CD4-positive, alpha-beta T cell treated with Interleukin-1 beta for 1 hour (primary cell): ENCODE measurements around the gene PLEKHA5.
"Not testable (repeated sequence)": the region's sequence is repeated elsewhere in the genome, so short reads cannot be mapped to it uniquely, and the experiment has no call there.

Experiments used
- DNase-seq, 2 donors: peaks; one replicate each; pipeline ENCODE4 v3.0.0-alpha.2; 2020 to 2022

Gene PLEKHA5

GRCh38 chr12:19351346-19351745 lies 221.8 kb downstream of the PLEKHA5 start:
- DNase-seq: no peak

- no peak for DNase-seq
These were observed 240.2 kb downstream of the PLEKHA5 start for GRCh38 chr12:19369691-19370148.

DNA sequence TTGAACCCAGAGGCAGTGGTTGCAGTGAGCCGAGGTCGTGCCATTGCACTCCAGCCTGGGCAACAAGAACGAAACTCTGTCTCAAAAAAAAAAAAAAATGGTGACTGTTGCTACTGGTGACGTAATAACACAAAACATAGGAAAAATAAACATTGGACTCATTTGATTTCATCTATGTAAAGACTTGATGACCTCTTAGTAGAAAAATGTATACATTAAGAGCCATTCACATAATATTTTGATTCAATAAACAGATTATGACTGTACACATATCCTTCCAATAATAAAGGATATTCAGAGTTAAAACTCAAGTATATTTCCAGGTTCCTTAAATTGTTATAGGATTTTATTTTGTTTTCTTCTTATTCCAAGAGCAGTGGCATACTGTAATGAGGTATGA lies 244.1 kb downstream of the PLEKHA5 start:
- DNase-seq: no peak

DNA sequence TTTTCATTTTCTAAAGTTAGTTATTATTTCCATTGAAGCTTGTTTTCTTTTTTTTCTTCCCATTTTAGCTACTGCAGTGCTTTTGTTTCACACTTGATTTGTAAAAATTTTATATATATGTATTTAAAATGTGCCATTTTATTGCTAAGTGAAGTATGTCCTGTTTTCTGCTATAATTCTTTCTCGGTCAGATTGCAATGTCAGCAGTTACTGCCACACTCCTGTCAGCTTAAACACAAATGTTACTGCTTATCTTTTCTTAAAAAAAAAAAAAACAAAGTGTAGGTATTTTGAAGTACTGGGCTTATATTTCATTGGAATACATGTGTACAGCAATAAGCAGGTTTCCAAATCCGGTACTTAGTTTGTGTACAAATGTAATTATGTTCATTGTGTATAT lies 246.4 kb downstream of the PLEKHA5 start:
- no peak for DNase-seq

GRCh38 chr12:19376691-19377090 lies 247.2 kb downstream of the PLEKHA5 start:
- DNase-seq: no peak

GRCh38 chr12:19382111-19382526 lies 252.6 kb downstream of the PLEKHA5 start:
- peak in 1 of 2 donors; percentile 4 for DNase-seq

- no peak for DNase-seq
These were observed 253.0 kb downstream of the PLEKHA5 start for GRCh38 chr12:19382563-19382962.

- no peak for DNase-seq
These were observed 257.6 kb downstream of the PLEKHA5 start for GRCh38 chr12:19387161-19387560.

- no peak for DNase-seq
These were observed 258.6 kb downstream of the PLEKHA5 start for GRCh38 chr12:19388131-19388549.

DNA sequence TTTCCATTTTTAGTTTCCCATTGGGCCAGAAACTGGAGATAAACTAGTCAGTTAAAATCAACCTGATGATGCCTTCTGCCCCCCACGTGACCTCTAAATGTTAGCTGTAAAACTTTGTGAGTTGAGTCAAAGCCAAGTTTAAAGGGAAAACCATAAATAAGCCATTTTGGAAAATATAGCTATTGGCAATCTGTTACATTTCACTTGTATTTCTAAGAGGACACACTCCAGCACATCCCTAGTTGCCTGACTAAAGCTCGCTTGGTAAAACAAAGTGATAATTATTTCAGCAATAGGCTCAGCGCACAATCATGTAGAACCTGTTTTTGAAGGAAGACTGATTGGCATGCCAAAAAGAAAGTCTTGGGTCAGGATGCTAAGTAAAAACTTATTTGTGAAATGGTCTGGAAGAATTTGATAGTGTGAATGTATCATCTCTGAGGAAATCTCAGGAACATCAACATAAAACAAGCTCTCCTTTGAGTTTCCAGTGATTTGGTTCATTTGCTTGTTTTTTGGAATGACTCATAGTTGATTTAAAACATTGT lies 260.6 kb downstream of the PLEKHA5 start:
- DNase-seq: no peak

DNA sequence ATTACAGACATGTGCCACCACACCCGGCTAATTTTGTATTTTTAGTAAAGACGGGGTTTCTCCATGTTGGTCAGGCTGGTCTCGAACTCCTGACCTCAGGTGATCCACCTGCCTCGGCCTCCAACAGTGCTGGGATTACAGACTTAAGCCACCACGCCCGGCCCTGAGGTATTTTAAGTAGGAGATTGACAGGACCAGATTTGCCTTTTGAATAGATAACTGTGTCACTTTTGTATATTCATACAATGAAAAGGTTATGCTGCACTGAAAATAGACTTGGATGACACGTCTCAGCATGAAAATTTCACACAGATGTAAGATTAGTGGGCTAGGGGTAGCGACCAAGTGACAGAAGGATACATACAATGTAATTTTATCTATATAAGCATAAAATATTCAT lies 263.1 kb downstream of the PLEKHA5 start:
- DNase-seq: not testable (repeated sequence)

GRCh38 chr12:19394385-19394784 lies 264.9 kb downstream of the PLEKHA5 start:
- DNase-seq: no peak

DNA sequence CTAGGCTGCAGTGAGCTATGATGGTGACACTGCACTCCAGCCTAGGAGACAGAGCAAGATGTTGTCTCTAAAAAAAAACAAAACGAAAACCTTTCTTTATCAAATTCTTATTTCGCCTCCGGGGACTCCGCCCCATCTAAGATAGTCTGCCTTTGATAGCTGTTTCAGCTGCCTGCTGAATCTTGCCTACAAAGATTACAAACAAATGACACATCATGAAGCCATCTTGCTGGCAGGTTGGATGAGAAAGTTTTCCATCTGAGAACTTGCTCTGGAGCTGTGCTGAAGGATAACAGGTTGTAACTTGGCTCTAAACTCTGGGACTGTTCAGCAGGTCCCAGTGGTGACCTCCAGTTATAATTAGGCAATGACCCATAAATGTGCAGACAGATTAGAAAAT lies 268.0 kb downstream of the PLEKHA5 start:
- no peak for DNase-seq

DNA sequence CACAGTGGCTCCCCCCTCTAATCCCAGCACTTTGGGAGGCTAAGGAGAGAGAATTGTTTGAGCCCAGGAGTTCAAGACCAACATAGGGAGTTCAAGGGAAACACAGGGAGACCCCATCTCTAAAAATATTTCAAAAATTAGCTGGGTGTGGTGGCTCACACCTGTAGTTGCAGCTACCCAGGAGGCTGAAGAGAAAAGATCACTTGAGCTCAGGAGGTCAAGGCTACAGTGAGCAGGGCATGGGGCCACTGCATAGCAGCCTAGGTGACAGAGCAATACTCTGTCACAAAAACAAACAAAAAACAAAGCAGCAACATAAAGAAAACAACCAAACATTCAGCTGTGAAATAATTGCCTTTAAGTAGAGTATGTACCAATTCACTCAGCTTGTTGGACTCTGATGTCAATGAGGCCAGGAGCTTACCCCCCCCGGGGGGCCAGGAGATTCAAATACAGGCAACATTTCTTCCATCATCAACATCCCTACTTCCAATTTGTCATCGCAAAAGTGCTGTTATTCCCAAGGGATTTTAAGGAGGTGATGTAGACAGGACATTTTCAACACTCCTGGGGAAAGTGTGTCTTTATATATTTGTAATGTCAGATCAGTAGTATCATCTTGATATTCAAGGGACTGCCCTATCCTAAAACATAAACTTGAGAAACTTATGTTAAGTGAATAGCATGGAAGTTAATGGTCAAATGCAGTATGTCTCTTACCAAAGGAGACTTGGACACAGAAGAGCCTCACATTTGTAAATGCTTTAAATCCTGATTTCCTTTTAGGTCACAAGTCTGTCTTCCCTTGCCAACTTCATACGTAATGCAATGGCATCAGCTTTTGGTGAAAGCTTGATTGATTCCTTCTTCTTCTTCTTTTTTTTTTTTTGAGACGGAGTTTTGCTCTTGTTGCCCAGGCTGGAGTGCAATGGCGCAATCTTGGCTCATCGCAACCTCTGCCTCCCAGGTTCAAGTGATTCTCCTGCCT lies 269.1 kb downstream of the PLEKHA5 start:
- no peak for DNase-seq

GRCh38 chr12:19400649-19401285 lies 271.2 kb downstream of the PLEKHA5 start:
- DNase-seq: not testable (repeated sequence)

GRCh38 chr12:19402211-19402610 lies 272.7 kb downstream of the PLEKHA5 start:
- DNase-seq: no peak

- no peak for DNase-seq
These were observed 273.4 kb downstream of the PLEKHA5 start for GRCh38 chr12:19402743-19403431.

- DNase-seq: peak; percentile 17 to 35
These were observed 274.8 kb downstream of the PLEKHA5 start for GRCh38 chr12:19404242-19404880.

DNA sequence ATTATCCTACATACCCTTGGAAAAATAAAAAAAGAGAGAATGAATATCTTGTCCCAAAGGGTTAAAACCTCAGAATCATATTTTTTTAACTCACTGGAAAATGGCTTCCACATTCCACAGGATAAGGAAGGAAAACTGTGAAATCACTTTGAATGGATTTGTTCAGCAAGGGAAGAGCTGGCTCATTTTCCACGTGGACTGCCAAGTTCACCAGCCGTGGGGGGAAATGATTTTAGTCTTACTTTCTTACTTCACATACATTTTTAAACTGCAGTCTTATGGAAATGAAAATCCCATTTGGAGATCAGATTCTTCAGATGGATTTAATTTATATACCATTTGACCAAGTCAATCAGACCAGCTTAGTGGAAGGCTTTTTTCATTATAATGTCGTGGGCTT lies 279.8 kb downstream of the PLEKHA5 start:
- DNase-seq: no peak

GRCh38 chr12:19410211-19410610 lies 280.7 kb downstream of the PLEKHA5 start:
- no peak for DNase-seq

DNA sequence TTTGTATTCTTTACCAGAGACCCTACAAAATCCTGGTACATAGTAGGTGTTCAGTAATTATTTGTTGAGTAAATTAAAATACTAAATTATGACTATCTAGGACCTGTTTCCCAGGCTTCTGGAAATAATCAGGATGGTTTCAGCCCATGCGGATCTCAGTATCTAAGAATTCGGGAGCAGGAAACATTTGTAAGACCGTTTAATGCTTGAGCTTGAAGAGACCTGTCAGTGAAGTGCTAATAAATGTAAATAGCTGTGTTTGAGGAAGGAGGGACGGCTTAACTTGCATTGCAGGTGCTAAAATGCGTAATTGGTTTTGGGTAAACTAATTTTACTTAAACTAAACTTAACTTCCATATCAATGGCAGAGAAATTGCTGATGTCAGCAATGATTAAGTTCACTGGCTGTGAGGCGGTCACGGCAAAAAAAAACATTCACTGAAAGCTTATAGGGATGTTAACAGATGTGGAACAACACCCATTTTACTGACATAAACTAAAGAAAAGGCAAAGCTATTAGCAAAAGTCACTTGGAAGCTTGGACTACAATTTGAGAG lies 281.2 kb downstream of the PLEKHA5 start:
- no peak for DNase-seq
